GM21737 (cell line): ENCODE results near the gene IGBP1.
"Not testable (repeated sequence)": the region's sequence is repeated elsewhere in the genome, so short reads cannot be mapped to it uniquely, and the experiment has no call there.

Source experiments
- ATAC-seq: cut with Tn5 transposase; IDR thresholded peaks from one replicate; pipeline ENCODE4 v1.9.1; 2021; ENCODE audit warnings: mild to moderate bottlenecking, moderate library complexity; ENCODE audit not compliant: unreplicated experiment

Gene IGBP1

DNA sequence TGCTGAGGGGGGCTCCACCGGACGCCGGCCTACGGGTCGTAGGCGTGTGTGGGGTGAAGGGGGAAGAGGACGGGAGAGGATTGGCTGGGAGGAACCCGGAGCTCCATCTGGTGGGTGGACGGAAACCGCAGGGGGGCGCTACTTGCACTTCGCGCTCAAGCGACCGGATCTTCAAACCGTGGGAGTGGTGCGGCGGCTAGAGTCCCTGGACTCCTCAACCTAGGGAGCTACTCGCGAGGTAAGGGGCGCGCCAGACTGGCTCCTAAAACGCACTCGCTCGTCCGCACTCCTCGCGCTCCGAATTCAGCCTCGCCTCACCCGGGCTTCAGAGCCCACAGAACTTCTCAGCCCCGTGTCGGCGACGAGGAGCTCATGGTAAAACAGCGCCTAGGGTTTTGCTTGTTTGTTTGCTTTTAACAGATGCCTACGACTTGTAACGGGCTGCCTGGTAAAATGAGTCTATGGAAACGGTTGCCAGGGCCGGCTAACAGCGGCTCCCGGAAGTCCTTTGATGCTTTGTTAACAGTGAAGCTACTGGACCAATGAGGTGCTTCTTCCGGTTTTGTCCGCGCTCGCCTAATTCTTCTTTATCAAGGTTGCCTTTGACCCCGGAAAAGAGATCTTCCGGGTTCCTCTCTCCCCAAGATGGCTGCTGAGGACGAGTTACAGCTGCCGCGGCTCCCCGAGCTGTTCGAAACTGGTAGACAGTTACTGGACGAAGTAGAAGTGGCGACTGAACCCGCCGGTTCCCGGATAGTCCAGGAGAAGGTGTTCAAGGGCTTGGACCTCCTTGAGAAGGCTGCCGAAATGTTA is at the start of gene IGBP1:
Gene IGBP1 (plus strand): TSS at position 145 of the 813 bp plus-strand sequence. CDS start 501 bp downstream, at position 646.
- peak; percentile 90 for ATAC-seq

DNA sequence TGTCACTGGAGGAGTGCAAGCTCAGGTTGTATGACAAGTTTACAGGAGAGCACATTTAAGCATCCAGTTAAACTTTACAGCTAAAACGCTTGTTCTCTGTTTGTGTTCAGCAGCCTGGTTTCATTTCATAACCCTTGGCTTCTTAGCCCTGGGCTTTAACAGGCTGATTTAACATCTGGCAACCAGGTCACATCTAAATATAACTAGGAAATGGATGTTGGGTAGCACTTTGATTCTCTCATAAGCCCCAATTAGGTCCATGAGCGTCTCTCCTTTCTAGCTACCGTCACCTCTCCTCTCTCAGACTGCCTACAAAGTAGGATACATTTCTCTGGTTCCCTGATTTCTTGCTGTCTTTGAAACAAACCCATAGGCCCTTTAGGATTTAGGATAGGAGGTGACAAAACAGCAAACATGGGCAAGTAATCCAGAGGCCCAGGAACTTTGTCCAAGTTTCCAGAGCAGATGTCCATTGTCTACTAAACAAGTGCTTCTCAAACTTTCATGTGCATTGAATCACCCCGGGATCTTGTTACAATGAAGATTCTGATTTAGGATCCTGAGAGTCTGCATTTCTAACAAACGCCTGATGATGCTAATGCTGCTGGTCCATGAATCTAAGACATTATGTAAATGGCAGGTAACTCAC is 48.5 kb upstream of the IGBP1 start:
- no peak for ATAC-seq

DNA sequence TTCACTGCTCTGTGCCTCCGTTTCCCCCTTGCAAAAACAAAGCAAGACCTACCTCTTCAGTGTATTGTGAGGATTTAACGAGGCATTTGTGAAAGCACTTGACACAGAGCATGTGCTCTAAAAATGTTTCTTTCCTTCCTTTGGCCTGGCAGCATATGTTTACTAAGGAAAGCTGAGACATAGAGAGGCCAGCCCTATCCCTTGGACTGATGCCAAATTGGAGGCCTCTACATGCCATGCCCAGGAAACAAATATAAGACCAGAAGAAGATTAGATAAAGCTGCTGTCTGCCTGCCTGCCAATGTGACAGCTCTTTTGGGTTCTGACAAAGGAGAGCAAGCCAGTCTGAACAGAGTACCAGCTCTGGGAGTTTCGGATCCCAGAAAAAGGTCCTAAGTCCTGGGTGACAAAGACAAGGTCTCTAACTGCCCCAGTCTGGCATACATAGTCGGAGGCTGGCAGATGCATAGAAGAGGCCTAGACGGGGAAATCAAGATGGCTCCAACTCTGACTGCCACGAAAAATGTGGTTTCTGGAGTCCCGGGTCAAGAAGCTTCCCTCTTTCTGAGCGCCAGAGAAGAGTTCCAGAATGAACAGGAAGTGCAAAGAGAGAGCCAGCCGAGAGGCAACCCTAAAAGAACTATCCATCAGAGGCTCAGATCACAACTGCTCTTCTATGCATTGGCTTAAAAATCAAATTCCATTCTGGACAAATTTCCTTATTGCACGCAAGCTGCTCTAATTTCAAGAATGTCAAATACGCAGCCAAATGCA is 45.2 kb upstream of the IGBP1 start:
- ATAC-seq: no peak

DNA sequence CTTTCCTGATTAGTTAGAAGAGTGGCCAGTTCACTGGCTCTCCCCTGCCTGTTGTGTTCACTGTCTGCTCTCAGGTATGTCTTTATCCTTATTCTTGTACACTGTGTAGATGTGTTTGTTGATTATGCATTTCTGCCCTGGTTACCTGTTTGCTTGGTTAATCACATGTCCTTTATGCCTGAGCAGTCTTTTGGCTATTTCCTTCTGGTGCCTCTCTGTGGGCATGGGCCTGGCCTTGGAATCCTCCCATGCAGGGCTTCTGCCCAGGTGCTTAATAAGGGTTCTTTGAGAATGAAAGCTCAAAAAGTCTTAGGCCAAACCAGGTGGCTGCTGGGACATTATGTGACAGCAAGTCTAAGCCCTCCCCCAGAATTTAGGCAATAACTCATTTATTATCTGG is 44.5 kb upstream of the IGBP1 start:
- no peak for ATAC-seq

DNA sequence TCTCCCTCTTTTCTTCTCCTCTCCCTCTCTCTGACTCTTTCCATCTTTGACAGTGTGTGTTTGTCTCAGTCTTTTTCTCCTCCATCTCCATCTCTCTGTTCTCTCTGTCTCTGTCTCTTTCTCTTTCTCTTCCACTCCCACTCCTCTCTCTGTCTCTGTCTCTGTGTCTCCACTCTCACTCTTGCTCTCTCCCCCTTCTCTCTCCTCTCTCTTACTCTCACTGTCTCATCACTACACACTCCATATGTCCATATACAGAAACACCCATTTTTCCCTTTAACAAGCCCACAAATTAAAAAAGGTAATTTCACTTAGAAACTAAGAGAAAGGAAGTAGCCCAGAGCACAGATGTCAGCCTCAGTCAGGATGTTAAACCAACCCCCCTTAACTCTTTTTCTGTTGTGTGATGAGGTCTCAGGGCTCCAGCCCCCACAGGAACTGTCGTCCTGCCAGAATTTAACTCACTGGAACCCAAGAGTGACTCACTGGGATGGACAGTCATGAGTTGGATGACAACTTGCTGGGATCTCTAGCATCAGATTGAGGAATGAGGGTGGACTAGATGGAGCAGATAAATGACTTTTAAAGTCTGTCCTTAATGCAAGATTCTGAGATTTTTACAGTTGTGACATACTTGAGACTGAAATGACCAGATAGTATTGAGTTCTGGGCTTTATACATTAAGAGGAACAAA is 43.5 kb upstream of the IGBP1 start:
- ATAC-seq: no peak

DNA sequence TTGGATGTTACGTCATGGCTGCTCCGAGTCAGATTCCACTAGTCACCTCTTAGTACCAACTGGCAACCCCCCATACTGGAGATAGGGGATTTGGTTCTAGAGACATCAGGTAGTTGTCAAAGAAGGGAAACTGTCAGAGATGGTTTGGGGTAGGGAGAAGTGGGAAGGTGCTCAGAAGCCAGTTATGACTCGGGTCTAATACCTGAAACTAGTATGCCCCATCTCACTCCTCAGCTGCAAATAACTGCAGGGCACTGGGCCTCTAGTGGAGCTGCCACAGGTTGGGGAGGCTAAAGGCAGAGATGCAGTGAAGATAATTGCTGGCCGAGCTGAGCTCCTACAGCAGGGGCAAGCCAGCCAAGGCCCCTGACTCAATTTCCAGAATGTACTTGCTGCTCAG is 41.0 kb upstream of the IGBP1 start:
- ATAC-seq: no peak

DNA sequence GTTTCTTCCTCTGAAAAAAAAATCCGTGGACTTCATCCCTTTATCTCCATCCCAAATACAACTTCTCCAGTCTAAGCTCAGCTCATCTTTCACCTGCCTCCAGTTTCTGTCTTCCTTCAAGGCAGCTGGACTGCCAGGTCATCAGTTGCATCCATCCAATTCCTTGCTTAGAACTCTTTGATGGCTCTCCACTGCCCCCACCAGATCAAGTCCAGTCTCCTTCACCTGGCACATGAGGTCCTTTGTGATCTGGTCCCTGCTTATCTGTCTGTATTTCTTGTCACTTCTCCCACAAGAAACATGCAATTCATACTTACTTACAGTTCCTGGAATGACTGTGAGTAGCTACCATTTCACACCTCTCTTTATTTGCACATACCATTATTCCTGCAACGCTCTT is 37.2 kb upstream of the IGBP1 start:
- ATAC-seq: no peak

DNA sequence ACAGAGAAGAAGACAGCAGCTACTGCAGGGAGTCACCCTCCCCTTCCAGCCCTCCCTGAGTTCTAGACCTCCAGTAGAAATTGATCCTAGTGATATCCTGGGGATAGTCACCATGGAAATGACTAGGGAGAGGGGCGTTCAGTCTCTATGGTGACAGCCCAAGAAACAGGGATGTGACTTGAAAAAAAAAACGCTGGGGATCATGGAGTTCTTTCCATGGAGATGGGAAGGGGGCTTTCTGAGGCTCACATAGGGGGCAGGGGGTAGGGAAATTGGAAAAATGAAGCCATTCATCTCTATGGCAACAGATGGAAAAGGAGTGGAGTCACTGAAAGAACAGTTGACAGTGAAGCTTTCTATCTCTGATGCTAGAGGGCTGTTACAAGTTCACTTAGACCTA is 28.0 kb upstream of the IGBP1 start:
- no peak for ATAC-seq

DNA sequence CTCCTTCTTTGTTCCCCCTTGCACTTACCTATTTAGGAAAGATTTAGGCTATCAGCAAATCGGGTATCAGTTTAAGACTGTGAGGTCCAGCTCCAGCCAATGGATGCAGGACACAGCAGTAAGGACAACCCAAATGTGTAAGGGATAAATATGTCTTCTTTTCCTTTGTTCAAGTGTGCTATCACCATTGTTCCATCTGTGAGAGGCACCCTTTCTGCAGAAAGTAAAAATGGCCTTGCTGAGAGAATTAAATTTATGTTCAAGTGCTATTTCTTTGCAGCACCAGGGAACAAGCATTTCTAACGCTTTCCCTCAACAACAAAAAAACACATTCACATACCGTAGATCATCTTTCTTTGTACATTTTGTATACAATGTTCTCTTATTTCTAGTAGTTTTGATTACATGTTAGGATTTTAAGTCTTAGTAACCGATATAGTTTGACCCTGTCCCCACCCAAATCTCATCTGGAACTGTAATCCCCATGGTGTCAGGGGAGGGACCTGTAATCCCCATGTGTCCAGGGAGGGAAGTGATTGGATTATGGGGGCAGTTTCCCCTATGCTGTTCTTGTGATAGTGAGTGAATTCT is 21.7 kb upstream of the IGBP1 start:
- not testable (repeated sequence) for ATAC-seq

DNA sequence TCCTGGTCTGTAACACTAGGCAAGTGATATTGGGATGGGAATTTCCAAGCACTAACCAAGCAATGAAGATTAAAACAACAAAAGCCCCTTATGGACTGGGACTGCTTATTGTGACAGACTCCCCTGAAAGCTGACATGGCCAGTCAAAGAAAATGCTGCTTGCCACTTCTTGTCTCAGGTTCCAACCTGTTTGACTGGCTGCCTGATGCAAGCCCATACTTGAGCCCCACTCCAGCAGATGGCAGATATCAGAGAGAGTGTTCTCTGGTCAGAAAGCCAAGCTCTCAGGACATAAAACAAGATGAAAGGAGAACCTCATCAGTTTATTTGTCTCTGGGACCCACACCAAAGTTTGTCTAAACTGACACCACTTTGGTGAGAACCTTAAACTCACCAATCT is 15.5 kb upstream of the IGBP1 start:
- no peak for ATAC-seq

DNA sequence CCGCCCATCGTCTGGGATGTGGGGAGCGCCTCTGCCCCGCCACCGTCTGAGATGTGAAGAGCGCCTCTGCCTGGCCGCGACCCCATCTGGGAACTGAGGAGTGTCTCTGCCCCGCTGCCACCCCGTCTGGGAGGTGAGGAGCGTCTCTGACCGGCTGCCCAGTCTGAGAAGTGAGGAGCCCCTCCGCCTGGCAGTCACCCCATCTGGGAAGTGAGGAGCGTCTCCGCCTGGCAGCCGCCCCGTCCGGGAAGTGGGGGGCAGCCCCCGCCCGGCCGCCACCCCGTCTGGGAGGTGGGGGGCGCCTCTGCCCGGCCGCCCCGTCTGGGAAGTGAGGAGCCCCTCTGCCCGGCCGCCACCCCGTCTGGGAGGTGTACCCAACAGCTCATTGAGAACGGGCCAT is 10.2 kb upstream of the IGBP1 start:
- not testable (repeated sequence) for ATAC-seq

DNA sequence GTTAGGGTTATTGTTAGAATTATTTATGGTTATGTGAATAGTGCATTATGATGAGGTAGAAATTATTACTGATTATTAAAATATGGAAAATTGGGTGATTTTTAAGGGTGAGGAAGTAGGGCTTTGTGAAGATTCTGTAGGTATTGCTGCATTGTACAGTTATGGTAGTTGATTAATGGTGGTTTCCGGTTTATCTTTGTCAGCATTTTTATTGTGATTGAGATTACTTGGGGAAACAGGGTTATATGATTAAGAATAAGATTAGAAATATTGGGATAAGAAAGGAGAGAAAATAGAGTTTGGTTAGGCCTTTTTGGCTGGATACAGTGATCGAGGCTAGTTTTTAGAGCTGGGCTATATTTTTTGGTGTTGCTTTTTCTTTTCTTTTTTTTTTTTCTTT is 8.6 kb upstream of the IGBP1 start:
- no peak for ATAC-seq

DNA sequence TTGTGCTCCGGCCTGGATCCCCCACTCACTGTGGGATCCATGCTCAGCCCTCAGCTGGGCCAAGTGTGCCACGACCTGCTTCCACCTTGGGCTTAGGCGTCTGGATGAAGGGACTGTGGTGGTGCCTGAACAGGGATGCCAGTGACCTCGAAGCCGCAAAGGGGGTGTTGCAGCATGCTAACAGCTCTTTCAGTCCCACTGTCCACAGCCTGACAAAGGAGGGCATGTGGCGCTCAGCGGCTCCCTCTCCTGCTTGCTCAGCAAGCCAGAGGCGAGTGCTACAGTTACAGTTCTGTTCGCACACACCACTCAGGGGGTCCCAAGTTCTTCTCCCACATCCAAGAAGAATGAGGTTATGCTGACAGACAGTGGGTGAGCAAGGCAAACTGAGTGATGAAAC is 5.2 kb upstream of the IGBP1 start:
- no peak for ATAC-seq

DNA sequence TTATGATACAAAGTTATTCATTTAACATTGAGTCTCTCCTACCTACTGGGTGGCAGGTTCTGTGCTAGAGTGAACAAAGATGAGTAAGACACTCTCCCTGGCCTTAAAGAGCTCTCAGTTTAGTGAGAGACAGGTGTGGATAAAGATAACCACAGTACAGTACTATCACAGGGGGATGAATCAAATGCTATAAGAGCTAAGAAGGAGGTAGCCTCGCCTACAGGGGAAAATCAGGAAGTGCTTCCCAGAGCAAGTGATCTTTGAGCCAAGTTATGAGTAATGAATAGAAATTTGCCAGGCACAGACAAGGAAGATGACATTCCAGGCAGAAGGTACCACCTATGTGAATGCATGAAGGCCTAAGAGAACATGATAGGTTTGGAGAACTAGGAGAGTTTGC is 3.4 kb upstream of the IGBP1 start:
- no peak for ATAC-seq

DNA sequence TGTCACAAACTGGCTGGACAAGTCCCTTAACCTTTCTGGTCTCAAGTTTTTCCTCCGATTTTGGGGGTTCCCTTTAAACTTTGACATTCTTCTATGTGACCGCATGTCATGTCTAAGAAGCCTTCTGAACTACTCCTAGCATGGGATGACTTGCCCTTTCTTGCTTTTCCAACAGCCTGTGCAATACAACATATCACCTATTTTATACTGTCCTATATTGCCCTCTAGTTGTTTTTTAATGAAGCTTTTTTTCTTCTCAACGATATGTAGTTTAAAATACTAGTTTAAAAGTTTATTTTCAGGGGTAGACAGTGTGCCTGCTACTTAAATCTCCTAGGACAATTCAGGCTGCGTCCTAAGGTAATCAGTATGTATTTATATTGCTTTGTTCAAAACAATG is 1.0 kb upstream of the IGBP1 start:
- no peak for ATAC-seq

DNA sequence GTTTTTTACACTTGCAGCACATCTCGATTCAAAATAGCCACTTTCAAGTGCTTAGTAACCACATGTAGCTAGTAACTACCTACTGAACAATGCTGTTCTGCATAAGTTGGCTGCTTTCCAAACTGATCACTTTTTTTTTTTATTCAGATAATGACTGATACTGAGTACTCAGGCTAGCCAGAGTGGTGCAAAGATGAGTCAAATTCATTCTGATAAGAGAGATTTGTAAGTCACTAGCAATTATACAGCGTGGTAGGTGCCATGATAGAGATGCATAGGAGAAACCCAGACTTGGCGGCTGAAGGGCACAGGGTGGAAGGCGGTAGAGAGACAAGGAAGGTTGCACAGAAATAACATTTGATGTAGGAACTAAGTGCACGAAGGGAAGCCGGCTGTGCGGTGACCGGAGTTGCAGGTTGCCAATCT is 357 bp upstream of the IGBP1 start:
- ATAC-seq: no peak

DNA sequence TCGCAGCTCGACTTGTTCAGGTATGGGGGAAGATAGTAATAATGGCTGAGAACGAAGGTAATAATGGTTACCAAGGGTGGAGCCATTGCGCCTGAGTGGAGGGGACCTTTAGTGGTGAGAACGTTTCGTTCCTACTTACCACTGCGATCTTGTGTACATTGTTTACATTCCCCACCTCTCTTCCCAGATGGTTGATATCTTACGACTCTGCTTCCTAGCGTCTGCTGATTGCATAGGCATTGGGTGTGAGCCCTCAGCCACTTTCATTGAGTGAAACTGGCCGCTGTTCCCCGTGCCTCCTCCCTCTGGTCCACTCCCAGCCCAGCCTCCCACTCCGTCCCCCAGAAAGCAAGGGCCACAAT is 850 bp downstream of the IGBP1 start:
- ATAC-seq: no peak

DNA sequence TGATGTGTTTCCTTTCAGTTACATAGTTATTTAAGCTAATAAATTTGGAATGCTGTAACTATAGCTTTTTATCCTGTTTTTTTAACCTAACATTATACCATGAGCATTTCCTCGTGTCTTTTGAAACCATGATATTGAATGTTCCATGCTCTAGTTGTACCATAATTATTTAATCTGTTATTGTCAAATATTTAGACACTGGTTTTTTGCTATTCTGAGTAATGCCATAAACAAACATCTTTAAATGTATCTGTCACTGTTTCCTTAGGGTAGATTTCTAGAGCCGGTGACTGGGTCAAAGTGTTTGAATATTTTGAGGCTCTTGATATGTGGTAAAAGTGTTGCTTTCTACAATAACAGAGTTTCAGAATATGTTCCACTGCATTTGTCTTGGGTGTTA is 5.4 kb downstream of the IGBP1 start:
- ATAC-seq: no peak

DNA sequence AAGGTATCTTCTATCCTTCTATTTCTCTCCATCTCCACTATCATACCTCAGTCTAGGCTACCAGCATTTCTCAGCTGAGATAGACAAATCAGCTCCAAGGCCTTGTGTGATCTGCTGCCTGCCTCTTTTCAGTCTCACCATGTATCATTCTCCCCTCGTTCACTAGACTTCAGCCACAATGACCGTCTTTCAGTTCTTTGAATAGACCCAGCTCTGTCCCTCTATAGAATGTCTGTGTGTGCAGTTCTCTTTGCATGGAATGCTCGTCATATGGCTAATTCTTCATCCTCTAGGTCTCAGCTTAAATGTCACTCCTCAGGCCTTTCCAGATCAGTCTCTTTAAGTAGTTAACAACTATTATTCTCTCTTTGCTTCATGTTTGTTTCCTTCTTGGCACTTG is 6.5 kb downstream of the IGBP1 start:
- ATAC-seq: no peak

DNA sequence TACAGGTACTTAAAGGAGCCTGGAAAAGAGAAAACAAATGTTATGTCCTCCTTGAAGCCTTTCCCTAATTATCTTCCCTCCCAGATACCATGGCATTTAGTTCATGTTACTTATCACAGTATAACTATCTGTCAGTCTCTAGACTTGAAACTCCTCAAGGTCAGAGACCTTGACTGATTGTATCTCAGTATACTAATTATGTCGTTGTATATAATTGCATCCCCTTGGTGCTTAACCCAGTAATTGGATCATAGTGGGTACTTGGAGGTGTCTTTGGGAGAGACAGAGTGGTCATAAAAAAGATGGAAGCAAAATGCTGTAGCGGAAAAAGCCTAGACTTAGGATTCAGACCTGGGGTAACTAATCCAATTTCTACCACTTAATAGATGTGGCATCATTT is 8.1 kb downstream of the IGBP1 start:
- ATAC-seq: no peak
